ENCODE results near the gene CFHR4.
"Not testable (repeated sequence)": the region's sequence is repeated elsewhere in the genome, so short reads cannot be mapped to it uniquely, and the experiment has no call there.

Gene CFHR4

DNA sequence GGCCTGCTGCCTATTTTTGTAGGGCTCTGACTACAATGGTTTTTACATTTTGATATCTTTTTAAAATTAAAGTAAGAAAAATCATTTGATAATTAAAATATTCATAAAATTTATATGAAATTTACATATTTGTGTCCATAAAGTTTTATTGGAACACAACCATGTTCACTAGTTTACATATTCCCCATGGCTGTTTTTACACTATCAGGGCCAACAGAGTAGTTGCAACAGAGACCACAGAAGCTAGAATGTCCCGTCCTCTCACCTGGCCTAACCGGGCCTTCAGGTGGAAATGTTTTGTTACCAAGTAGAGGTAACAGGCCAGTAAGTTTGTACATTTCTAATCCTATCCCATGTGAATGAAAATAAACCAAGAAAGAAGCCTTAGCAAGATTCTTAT, 45.0 kb downstream of the CFHR4 start:
- not testable (repeated sequence) for H3K4me3 ChIP-seq (ENCODE audit: low read depth, low read length); DNase-seq (ENCODE audit: low read depth)

DNA sequence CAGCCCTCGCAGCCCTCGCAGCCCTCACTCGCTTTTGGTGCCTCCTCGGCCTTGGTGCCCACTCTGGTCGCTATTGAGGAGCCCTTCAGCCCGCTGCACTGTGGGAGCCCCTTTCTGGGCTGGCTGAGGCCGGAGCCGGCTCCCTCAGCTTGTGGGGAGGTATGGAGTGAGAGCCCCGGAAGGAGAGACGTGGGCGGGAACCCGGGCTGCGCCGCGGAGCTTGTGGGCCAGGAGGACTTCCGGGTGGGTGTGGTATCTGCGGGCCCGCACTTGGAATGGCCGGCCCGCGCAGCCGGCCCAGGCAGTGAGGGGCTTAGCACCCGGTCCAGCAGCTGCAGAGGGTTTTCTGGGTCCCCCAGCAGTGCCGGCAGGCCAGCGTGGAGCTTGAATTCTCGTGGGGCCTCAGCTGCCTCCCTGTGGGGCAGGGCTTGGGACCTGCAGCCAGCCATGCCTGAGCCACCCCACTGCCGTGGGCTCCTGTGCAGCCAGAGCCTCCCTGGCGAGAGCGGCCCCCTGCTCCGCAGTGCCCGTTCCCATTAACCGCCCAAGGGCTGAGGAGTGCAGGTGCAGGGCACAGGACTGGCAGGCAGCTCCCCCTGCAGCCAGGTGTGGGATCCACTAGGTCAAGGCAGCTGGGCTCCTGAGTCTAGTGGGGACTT, 45.8 kb downstream of the CFHR4 start:
- DNase-seq (ENCODE audit: low read depth), result no peak
- H3K4me3 ChIP-seq (ENCODE audit: low read depth, low read length), result no peak overlapping the region
- TF ChIP-seq, protein P1, sequence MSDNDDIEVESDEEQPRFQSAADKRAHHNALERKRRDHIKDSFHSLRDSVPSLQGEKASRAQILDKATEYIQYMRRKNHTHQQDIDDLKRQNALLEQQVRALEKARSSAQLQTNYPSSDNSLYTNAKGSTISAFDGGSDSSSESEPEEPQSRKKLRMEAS (IDR thresholded peaks at IDR 0.05; ENCODE audit: low read depth, low read length), result no peak
- TF ChIP-seq, protein P2, sequence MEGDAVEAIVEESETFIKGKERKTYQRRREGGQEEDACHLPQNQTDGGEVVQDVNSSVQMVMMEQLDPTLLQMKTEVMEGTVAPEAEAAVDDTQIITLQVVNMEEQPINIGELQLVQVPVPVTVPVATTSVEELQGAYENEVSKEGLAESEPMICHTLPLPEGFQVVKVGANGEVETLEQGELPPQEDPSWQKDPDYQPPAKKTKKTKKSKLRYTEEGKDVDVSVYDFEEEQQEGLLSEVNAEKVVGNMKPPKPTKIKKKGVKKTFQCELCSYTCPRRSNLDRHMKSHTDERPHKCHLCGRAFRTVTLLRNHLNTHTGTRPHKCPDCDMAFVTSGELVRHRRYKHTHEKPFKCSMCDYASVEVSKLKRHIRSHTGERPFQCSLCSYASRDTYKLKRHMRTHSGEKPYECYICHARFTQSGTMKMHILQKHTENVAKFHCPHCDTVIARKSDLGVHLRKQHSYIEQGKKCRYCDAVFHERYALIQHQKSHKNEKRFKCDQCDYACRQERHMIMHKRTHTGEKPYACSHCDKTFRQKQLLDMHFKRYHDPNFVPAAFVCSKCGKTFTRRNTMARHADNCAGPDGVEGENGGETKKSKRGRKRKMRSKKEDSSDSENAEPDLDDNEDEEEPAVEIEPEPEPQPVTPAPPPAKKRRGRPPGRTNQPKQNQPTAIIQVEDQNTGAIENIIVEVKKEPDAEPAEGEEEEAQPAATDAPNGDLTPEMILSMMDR (IDR thresholded peaks at IDR 0.05; ENCODE audit: low read depth, low read length), result no peak
- TF ChIP-seq MYC (IDR thresholded peaks at IDR 0.05; ENCODE audit: low read depth, low read length) (no peak), POLR2A (IDR thresholded peaks at IDR 0.05; ENCODE audit: extremely low read depth, insufficient read length) (no peak)

DNA sequence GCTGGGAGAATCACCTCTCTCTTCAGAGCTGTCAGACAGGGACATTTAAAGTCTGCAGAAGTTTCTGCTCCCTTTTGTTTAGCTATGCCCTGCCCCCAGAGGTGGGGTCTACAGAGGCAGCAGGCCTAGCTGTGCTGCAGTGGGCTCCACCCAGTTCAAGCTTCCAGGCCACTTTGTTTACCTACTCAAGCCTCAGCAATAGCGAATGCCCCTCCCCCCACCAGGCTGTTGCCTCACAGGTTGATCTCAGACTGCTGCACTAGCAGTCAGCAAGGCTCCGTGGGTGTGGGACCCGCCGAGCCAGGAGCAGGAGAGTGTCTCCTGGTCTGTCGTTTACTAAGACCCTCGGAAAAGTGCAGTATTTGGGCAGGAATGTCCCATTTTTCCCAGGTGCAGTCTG, 53.6 kb downstream of the CFHR4 start:
- not testable (repeated sequence) for DNase-seq (ENCODE audit: low read depth); H3K4me3 ChIP-seq (ENCODE audit: low read depth, low read length)

DNA sequence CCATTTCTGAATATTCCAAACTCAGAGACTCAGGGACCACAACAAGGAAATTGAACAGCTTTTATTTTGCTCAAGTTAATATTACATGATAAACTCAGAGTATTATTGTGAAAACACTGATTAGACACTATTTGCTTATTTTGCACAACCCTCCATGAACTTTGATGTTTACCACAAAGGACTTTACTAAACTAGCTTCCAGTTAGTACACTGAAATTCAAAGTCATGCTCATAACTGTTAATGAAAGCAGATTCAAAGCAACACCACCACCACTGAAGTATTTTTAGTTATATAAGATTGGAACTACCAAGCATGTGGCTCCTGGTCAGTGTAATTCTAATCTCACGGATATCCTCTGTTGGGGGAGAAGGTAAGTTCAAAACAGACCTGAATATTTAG, 55.7 kb downstream of the CFHR4 start, which contains the start of gene CFHR2:
CFHR2 (plus strand) TSS at position 171 of the 400 bp plus-strand sequence; CDS start at position 314, 143 bp downstream.
- DNase-seq (ENCODE audit: low read depth); H3K4me3 ChIP-seq (ENCODE audit: low read depth, low read length): not testable (repeated sequence)

DNA sequence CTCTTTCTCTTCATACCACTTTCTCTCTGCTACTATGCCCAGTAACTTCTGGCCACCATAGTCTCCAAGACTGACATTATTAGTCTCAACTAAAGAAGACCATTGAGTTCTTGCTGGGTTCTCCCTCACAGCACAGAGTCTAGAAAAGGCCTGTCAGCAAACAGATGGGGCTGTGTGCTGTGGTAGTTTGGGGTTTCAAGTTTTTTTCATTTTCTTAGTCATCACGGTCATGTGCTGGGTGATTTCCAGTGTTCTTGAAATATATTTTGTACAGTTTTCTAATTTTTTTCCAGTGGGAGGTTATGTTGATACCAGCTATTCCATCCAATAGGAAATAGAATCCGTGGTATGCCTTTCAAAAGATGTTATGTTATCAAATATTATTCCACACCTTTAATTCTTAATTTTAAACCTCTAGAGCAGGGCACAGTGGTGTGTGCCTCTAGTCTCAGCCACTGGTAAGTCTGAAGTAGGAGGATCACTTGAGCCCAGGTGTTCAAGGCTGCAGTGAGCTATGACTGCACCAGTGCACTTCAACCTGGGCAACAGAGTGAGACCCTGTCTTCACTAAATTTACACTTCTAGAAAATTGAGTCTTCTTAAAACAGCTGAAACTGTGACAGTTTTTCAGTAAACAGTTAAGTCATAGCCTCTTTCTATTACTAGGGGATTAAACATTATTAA, 64.0 kb downstream of the CFHR4 start:
- no peak overlapping the region for H3K4me3 ChIP-seq (ENCODE audit: low read depth, low read length)
- no peak for DNase-seq (ENCODE audit: low read depth)
- TF ChIP-seq POLR2A (IDR thresholded peaks at IDR 0.05; ENCODE audit: extremely low read depth, insufficient read length), result no peak

DNA sequence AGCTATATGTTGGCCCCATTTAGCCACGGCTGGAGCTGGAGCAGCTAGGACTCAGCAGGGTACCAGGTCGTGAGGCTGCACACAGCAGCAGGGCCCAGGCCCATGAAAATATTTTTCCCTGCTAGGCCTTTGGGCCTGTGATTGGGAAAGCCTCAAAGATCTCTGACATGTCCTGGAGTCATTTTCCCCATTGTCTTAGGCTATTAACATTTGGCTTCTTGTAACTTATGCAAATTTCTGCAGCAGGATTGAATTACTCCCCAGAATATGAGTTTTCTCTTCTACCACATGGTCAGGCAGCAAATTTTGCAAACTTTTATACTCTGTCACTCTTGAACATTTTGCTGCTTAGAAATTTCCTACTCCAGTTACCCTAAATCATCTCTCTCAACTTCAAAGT, 66.9 kb downstream of the CFHR4 start:
- TF ChIP-seq MYC (IDR thresholded peaks at IDR 0.05; ENCODE audit: low read depth, low read length) (no peak), POLR2A (IDR thresholded peaks at IDR 0.05; ENCODE audit: extremely low read depth, insufficient read length) (no peak)
- TF ChIP-seq, protein P2 (IDR thresholded peaks at IDR 0.05; ENCODE audit: low read depth, low read length), result no peak
- TF ChIP-seq, protein P1 (IDR thresholded peaks at IDR 0.05; ENCODE audit: low read depth, low read length), result no peak
- DNase-seq (ENCODE audit: low read depth), result no peak
- H3K4me3 ChIP-seq (ENCODE audit: low read depth, low read length), result no peak overlapping the region

DNA sequence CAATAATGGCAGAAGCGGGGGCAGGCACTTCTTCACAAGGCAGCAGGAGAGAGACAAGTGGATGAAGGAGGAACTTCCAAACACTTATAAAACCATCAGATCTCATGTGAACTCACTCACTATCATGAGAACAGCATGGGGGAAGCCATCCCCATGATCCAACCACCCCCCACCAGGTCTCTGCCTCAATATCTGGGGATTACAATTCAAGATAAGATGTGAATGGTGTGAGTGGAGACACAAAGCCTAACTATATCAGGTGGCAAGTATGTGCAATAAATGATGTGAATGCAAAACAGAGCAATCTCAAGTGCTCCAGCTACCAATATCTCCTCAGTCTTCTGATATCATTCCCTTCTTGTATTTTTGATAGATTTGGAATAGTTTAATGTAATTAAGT, 68.1 kb downstream of the CFHR4 start:
- no peak for DNase-seq (ENCODE audit: low read depth)
- no peak overlapping the region for H3K4me3 ChIP-seq (ENCODE audit: low read depth, low read length)
- no peak for TF ChIP-seq MYC (IDR thresholded peaks at IDR 0.05; ENCODE audit: low read depth, low read length)

DNA sequence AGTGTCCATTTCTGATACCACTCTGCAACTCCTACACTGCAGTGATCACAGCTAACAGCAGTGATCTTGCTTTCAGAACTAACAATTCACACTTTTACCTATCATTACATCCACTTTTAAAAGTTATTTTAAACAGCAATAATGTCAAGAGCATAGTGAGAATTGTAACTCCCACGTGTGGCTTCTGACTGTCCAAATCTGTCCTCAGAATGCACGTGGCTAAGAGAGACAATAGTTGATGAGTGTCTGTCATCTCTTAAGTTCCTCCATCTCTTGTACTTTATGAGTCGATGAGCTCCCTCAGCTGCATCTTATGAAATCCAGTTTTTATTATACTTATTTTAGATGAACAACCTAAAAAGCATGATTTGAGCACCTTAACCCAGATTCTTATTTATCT, 73.0 kb downstream of the CFHR4 start:
- DNase-seq (ENCODE audit: low read depth), result no peak
- H3K4me3 ChIP-seq (ENCODE audit: low read depth, low read length), result no peak overlapping the region
- TF ChIP-seq, protein P1 (IDR thresholded peaks at IDR 0.05; ENCODE audit: low read depth, low read length), result peak; percentile 46; the same call in 1 of the 2 replicates
- no peak for TF ChIP-seq MYC (IDR thresholded peaks at IDR 0.05; ENCODE audit: low read depth, low read length)

Measured in NB4 (cell line).